K562 (cell line): ENCODE measurements around the gene MSGN1. TPM values are rescaled to one million over a fixed set of nuclear protein-coding genes. Genes with fewer than 3 reads are reported as not detected.

Experiments used
- ATAC-seq: fragments of 200-7000 bp; cut with Tn5 transposase; 3 replicates; pipeline ENCODE4 v1.9.1; 2020; ENCODE audit warnings: moderate library complexity
- BruUV-seq: library from RNA; stranded (reverse); fragments of 400-500 nt; replicated peaks from 2 replicates; lab custom pipeline; 2021; lab: Mats Ljungman, UMichigan
- CTCF ChIA-PET: fragments of 300-600 bp; formaldehyde crosslinking; extraction: SDS; loops from one replicate; lab custom pipeline; 2021; ENCODE audit warnings: low intra/inter-chr PET ratio; lab: Yijun Ruan, JAX
- POLR2A ChIA-PET: fragments of 300-600, 350-650 bp; sonication (Branson Sonifier 250); formaldehyde crosslinking; extraction: SDS; loops from one replicate; lab custom pipeline; 2021; ENCODE audit warnings: antibody characterized with exemption, inconsistent platforms; lab: Yijun Ruan, JAX
- DNase-seq, 4 experiments: peaks; one replicate each; pipeline versions ENCODE4 v3.0.0 to v3.0.0-alpha.2; 2011 to 2018; ENCODE audit warnings: low spot score in 3 of 4, mixed read lengths in 3 of 4; ENCODE audit errors: extremely low read depth in 1 of 4
- FAIRE-seq: peaks from 2 replicates; lab custom pipeline; 2011; peaks lifted over from hg19 to GRCh38; lab: Jason Lieb, UNC
- H2AFZ ChIP-seq: 2 replicates; pipeline ENCODE4 v1.6.0; 2011; ENCODE audit warnings: low read depth, low read length, control low read depth, inconsistent platforms
- H3K27ac ChIP-seq: fragments of 200-600 bp; 3 replicates; pipeline ENCODE4 v1.8.0; 2011; ENCODE audit warnings: low read depth, mild to moderate bottlenecking, control low read depth, inconsistent platforms, low read length, moderate library complexity, mixed read lengths; ENCODE audit errors: extremely low read depth
- H3K27me3 ChIP-seq, 2 experiments: fragments of 300-600 bp in 1 of 2; 2 replicates in 1 of 2; 3 replicates in 1 of 2; pipeline versions ENCODE4 v1.6.0 to v1.8.0; 2011; ENCODE audit warnings: inconsistent platforms in 2 of 2, low read length in 2 of 2, mild to moderate bottlenecking in 1 of 2, mixed read lengths in 1 of 2, moderate library complexity in 1 of 2; ENCODE audit not compliant: control insufficient read depth in 2 of 2, insufficient read depth in 2 of 2
- H3K36me3 ChIP-seq: fragments of 300-600 bp; 3 replicates; pipeline ENCODE4 v1.8.0; 2011; ENCODE audit warnings: mild to moderate bottlenecking, low read length, inconsistent platforms; ENCODE audit not compliant: control insufficient read depth, insufficient read depth
- H3K4me1 ChIP-seq, 2 experiments: fragments of 200-600 bp in 1 of 2; replicated peaks in 1 of 2; 2 replicates in 1 of 2; 3 replicates in 1 of 2; pipeline versions ENCODE4 v1.5.1 to v1.8.0; 2011; ENCODE audit warnings: inconsistent platforms in 2 of 2, low read length in 2 of 2, mild to moderate bottlenecking in 1 of 2, mixed read lengths in 1 of 2, moderate library complexity in 1 of 2; ENCODE audit not compliant: control insufficient read depth in 2 of 2, insufficient read depth in 2 of 2
- H3K4me2 ChIP-seq: 2 replicates; pipeline ENCODE4 v1.6.1; 2011; ENCODE audit warnings: low read length, control low read depth, inconsistent platforms, mixed read lengths; ENCODE audit not compliant: insufficient read depth
- H3K4me3 ChIP-seq: fragments of 200-600 bp; sonication (generic), shearing (Covaris generic); 2 replicates; pipeline ENCODE4 v1.5.1; 2016; ENCODE audit warnings: control low read depth, inconsistent platforms
- H3K79me2 ChIP-seq: fragments of 200-600 bp; 3 replicates; pipeline ENCODE4 v1.8.0; 2011; ENCODE audit warnings: low read length, inconsistent platforms; ENCODE audit not compliant: control insufficient read depth, insufficient read depth
- H3K9ac ChIP-seq, 2 experiments: 2 replicates each; pipeline versions ENCODE4 v1.6.0 to v1.6.1; 2011; ENCODE audit warnings: low read depth in 2 of 2, low read length in 2 of 2, control low read depth in 1 of 2, inconsistent platforms in 1 of 2, mild to moderate bottlenecking in 1 of 2, mixed read lengths in 1 of 2; ENCODE audit not compliant: insufficient read depth in 1 of 2
- H3K9me1 ChIP-seq: one replicate; pipeline ENCODE4 v1.6.0; 2011; ENCODE audit warnings: inconsistent platforms, mild to moderate bottlenecking, low read length, moderate library complexity; ENCODE audit not compliant: control insufficient read depth, insufficient read depth
- H3K9me3 ChIP-seq: replicated peaks from 2 replicates; pipeline ENCODE4 v1.5.1; 2011; ENCODE audit warnings: low read depth, low read length, inconsistent platforms; ENCODE audit not compliant: control insufficient read depth, insufficient read depth
- H4K20me1 ChIP-seq: replicated peaks from 2 replicates; pipeline ENCODE4 v1.6.1; 2011; ENCODE audit warnings: low read length, inconsistent platforms, mixed read lengths; ENCODE audit not compliant: control insufficient read depth, insufficient read depth
- BRD9 ChIP-seq: fragments of 450-650 bp; IDR thresholded peaks from 2 replicates; pipeline ENCODE4 v1.6.1; 2018; ENCODE audit warnings: low read depth; ENCODE audit not compliant: partially characterized antibody
- CBX3 ChIP-seq, 2 experiments: IDR thresholded peaks; 1 replicate in 1 of 2; 2 replicates in 1 of 2; pipeline ENCODE4 v1.6.1; 2012; ENCODE audit warnings: inconsistent platforms in 2 of 2, low read length in 2 of 2, borderline replicate concordance in 1 of 2, control low read depth in 1 of 2
- CREB1 ChIP-seq, 2 experiments: sonication (generic) in 1 of 2; formaldehyde crosslinking in 1 of 2; IDR thresholded peaks; 2 replicates each; pipeline versions ENCODE4 v1.6.1 to v1.8.0; 2012 to 2022; ENCODE audit warnings: inconsistent platforms in 1 of 2, mild to moderate bottlenecking in 1 of 2, missing genetic modification reagents in 1 of 2, moderate library complexity in 1 of 2
- MTF1 ChIP-seq: fragments of 250-450 bp; sonication (Bioruptor Pico); IDR thresholded peaks from 2 replicates; pipeline ENCODE4 v1.9.0; 2021; ENCODE audit warnings: moderate library complexity, mild to moderate bottlenecking, inconsistent platforms, borderline replicate concordance
- RBM39 ChIP-seq: fragments of 200-400 bp; formaldehyde crosslinking; optimal IDR thresholded peaks from 2 replicates; pipeline ENCODE3; 2018; ENCODE audit warnings: low read depth, low read length
- RCOR1 ChIP-seq, 2 experiments: IDR thresholded peaks; 2 replicates each; pipeline ENCODE4 v1.6.1; 2012; ENCODE audit warnings: low read depth in 2 of 2, low read length in 2 of 2, borderline replicate concordance in 1 of 2, improper control_type of control experiment in 1 of 2
- ZNF174 ChIP-seq: fragments of 250-450 bp; sonication (Bioruptor Pico); IDR thresholded peaks from 2 replicates; pipeline ENCODE4 v1.4.0; 2020; ENCODE audit warnings: mild to moderate bottlenecking
- WGBS: fragments of 100-300 bp; shearing (Covaris generic); methylation state at CpG from one replicate; pipeline ENCODE4 v1.1.6; 2016; ENCODE audit warnings: low coverage, mixed read lengths; ENCODE audit not compliant: insufficient coverage; ENCODE audit errors: missing lambda C conversion rate; 5-methylcytosine and 5-hydroxymethylcytosine counted together
- in situ Hi-C: fragments of 300-500 bp; cut with MboI; formaldehyde crosslinking; loops from 4 replicates; pipeline ENCODE4 v1.15.0; 2018; ENCODE audit warnings: inconsistent platforms, mixed read lengths
- intact Hi-C: fragments of 100-400 bp; cut with micrococcal nuclease; formaldehyde crosslinking; loops from 2 replicates; pipeline ENCODE4 v1.14.2; 2022
- polyA plus RNA-seq, 8 experiments: library from polyadenylated mRNA; depleted of rRNA in 4 of 8; stranded (reverse) in 5 of 8; unstranded in 3 of 8; fragments of >200 nt; fragmentation: Nextera tagmentation in 2 of 8; fragmentation: Illumina TruSeq in 1 of 8; extraction: Ambion mirVana in 2 of 8; extraction: Trizol in 1 of 8; gene quantifications; 2 replicates each; pipeline versions ENCODE4 v1.2.1 to v1.2.3, GENCODE V29; 2011 to 2014; ENCODE audit warnings: inconsistent platforms in 1 of 8, missing spikeins in 1 of 8
- total RNA-seq, 7 experiments: library from RNA; depleted of rRNA in 6 of 7; stranded (reverse); fragments of >200 nt in 6 of 7; fragmentation: Illumina TruSeq in 2 of 7; extraction: Trizol in 2 of 7; gene quantifications; 2 replicates each; pipeline versions ENCODE4 v1.2.1 to v1.2.3, GENCODE V29; 2011 to 2021; ENCODE audit warnings: low replicate concordance in 1 of 7
- TF ChIP-seq, protein P1 (sequence below): fragments of 250-450 bp; sonication (Bioruptor Pico); IDR thresholded peaks from 2 replicates; pipeline ENCODE4 v1.4.0; 2020
- TF ChIP-seq, protein P2 (sequence below): fragments of 450-650 bp; formaldehyde crosslinking; IDR thresholded peaks from 2 replicates; pipeline ENCODE4 v1.4.0; 2022; ENCODE audit warnings: missing genetic modification characterization
- TF ChIP-seq, protein P3 (sequence below): fragments of 250-450 bp; sonication (Bioruptor Pico); IDR thresholded peaks from 2 replicates; pipeline ENCODE4 v1.4.0; 2020; ENCODE audit warnings: mild to moderate bottlenecking, moderate library complexity

Gene MSGN1
- total and polyA plus RNA-seq, 9 of the 15 experiments (the other 6 are each of a cell fraction or from before 2014, with no cell fraction given): not detected

DNA sequence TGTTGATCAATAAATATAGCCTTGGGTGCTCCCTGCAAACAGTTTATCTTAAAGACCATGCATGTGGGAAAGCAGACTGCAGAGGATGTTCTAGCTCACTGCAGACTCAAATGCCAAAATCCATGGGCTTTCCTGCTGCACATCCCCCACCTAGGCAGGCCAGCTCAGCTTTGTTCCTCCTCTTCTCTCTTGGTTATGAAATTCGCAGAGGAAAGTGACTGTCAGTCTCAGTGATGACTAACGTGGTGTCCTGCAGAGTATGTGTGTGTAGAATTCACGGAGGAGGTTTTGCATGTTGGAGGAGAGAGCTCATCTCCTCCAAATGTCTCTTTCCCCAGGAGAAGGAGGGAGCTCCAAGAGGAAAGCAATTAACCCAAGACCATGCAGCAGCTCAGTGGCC is 40.8 kb downstream of the MSGN1 start:
- ChIA-PET CTCF (no interaction called here), POLR2A (no interaction called here)
- ATAC-seq (no peak), FAIRE-seq (no peak), DNase-seq (no peak)
- intact Hi-C loops: no loop called here
- Histone ChIP-seq H3K4me2 (no peak overlapping the region), H3K27me3 (no peaks in the 10 kb centered on the region), H3K9ac (no peak overlapping the region), H3K9me3 (no peaks in the 10 kb centered on the region), H3K79me2 (no peaks in the 10 kb centered on the region), H3K9me1 (no peaks in the 10 kb centered on the region), H3K36me3 (no peaks in the 10 kb centered on the region), H3K4me3 (no peak overlapping the region), H4K20me1 (no peaks in the 10 kb centered on the region), H3K27ac (no peak overlapping the region), H3K4me1 (no peaks in the 10 kb centered on the region), H2AFZ (no peak overlapping the region)
- WGBS: 0% methylated on average over 3 of the region's 3 CpGs
- in situ Hi-C loops: loop anchor here (10.0 kb wide), 1 partner anchor 328 kb away; no protein-coding TSS in a partner anchor
- no TSS peak for BruUV-seq
- TF ChIP-seq RCOR1 (IDR thresholded peaks at IDR 0.05; ENCODE audit: borderline replicate concordance in 1 of 2, low read depth in 2 of 2, low read length in 2 of 2) (no peak), ZNF174 (CRISPR knock-in tag) (no peak), MTF1 (CRISPR knock-in tag) (no peak), CBX3 (IDR thresholded peaks at IDR 0.05; ENCODE audit: borderline replicate concordance in 1 of 2, low read length in 2 of 2) (no peak), BRD9 (no peak), RBM39 (no peak), CREB1 (IDR thresholded peaks at IDR 0.05) (no peak), CREB1 (CRISPR knock-in tag; IDR thresholded peaks at IDR 0.05) (no peak)
- TF ChIP-seq, protein P1, sequence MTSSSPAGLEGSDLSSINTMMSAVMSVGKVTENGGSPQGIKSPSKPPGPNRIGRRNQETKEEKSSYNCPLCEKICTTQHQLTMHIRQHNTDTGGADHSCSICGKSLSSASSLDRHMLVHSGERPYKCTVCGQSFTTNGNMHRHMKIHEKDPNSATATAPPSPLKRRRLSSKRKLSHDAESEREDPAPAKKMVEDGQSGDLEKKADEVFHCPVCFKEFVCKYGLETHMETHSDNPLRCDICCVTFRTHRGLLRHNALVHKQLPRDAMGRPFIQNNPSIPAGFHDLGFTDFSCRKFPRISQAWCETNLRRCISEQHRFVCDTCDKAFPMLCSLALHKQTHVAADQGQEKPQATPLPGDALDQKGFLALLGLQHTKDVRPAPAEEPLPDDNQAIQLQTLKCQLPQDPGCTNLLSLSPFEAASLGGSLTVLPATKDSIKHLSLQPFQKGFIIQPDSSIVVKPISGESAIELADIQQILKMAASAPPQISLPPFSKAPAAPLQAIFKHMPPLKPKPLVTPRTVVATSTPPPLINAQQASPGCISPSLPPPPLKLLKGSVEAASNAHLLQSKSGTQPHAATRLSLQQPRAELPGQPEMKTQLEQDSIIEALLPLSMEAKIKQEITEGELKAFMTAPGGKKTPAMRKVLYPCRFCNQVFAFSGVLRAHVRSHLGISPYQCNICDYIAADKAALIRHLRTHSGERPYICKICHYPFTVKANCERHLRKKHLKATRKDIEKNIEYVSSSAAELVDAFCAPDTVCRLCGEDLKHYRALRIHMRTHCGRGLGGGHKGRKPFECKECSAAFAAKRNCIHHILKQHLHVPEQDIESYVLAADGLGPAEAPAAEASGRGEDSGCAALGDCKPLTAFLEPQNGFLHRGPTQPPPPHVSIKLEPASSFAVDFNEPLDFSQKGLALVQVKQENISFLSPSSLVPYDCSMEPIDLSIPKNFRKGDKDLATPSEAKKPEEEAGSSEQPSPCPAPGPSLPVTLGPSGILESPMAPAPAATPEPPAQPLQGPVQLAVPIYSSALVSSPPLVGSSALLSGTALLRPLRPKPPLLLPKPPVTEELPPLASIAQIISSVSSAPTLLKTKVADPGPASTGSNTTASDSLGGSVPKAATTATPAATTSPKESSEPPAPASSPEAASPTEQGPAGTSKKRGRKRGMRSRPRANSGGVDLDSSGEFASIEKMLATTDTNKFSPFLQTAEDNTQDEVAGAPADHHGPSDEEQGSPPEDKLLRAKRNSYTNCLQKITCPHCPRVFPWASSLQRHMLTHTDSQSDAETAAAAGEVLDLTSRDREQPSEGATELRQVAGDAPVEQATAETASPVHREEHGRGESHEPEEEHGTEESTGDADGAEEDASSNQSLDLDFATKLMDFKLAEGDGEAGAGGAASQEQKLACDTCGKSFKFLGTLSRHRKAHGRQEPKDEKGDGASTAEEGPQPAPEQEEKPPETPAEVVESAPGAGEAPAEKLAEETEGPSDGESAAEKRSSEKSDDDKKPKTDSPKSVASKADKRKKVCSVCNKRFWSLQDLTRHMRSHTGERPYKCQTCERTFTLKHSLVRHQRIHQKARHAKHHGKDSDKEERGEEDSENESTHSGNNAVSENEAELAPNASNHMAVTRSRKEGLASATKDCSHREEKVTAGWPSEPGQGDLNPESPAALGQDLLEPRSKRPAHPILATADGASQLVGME (CRISPR knock-in tag): no peak
- TF ChIP-seq, protein P2, sequence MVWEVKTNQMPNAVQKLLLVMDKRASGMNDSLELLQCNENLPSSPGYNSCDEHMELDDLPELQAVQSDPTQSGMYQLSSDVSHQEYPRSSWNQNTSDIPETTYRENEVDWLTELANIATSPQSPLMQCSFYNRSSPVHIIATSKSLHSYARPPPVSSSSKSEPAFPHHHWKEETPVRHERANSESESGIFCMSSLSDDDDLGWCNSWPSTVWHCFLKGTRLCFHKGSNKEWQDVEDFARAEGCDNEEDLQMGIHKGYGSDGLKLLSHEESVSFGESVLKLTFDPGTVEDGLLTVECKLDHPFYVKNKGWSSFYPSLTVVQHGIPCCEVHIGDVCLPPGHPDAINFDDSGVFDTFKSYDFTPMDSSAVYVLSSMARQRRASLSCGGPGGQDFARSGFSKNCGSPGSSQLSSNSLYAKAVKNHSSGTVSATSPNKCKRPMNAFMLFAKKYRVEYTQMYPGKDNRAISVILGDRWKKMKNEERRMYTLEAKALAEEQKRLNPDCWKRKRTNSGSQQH (CRISPR knock-in tag): no peak
- TF ChIP-seq, protein P3, sequence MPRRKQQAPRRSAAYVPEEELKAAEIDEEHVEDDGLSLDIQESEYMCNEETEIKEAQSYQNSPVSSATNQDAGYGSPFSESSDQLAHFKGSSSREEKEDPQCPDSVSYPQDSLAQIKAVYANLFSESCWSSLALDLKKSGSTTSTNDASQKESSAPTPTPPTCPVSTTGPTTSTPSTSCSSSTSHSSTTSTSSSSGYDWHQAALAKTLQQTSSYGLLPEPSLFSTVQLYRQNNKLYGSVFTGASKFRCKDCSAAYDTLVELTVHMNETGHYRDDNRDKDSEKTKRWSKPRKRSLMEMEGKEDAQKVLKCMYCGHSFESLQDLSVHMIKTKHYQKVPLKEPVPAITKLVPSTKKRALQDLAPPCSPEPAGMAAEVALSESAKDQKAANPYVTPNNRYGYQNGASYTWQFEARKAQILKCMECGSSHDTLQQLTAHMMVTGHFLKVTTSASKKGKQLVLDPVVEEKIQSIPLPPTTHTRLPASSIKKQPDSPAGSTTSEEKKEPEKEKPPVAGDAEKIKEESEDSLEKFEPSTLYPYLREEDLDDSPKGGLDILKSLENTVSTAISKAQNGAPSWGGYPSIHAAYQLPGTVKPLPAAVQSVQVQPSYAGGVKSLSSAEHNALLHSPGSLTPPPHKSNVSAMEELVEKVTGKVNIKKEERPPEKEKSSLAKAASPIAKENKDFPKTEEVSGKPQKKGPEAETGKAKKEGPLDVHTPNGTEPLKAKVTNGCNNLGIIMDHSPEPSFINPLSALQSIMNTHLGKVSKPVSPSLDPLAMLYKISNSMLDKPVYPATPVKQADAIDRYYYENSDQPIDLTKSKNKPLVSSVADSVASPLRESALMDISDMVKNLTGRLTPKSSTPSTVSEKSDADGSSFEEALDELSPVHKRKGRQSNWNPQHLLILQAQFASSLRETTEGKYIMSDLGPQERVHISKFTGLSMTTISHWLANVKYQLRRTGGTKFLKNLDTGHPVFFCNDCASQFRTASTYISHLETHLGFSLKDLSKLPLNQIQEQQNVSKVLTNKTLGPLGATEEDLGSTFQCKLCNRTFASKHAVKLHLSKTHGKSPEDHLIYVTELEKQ: no peak
